H9 (cell line): ENCODE results near the gene DISP3. TPM values are rescaled to one million over a fixed set of nuclear protein-coding genes. Genes with fewer than 3 reads are reported as not detected.

Experiments
- DNase-seq: peaks from one replicate; pipeline ENCODE4 v3.0.0-alpha.2; 2017
- H2AFZ ChIP-seq: one replicate; pipeline ENCODE4 v1.6.1; 2013; ENCODE audit warnings: mild to moderate bottlenecking, low read length, control low read depth, moderate library complexity
- H2AK5ac ChIP-seq: 2 replicates; pipeline ENCODE4 v1.6.1; 2013; ENCODE audit warnings: low read length, control low read depth, mixed read lengths; ENCODE audit not compliant: insufficient read length
- H2BK120ac ChIP-seq: one replicate; pipeline ENCODE4 v1.6.1; 2013; ENCODE audit warnings: low read depth, mild to moderate bottlenecking, low read length, control low read depth, inconsistent platforms; ENCODE audit not compliant: poor library complexity, severe bottlenecking
- H2BK12ac ChIP-seq: 2 replicates; pipeline ENCODE4 v1.6.1; 2013; ENCODE audit warnings: low read length, control low read depth, mixed read lengths, low read depth; ENCODE audit not compliant: insufficient read length
- H2BK15ac ChIP-seq: 2 replicates; pipeline ENCODE4 v1.6.1; 2013; ENCODE audit warnings: low read depth, low read length, control low read depth
- H2BK20ac ChIP-seq: one replicate; pipeline ENCODE4 v1.6.1; 2013; ENCODE audit warnings: low read depth, mild to moderate bottlenecking, low read length, control low read depth, inconsistent platforms; ENCODE audit not compliant: poor library complexity, severe bottlenecking
- H2BK5ac ChIP-seq: 2 replicates; pipeline ENCODE4 v1.6.1; 2013; ENCODE audit warnings: low read length, control low read depth, mixed read lengths; ENCODE audit not compliant: insufficient read length
- H3K14ac ChIP-seq: 2 replicates; pipeline ENCODE4 v1.6.1; 2013; ENCODE audit warnings: low read length, control low read depth; ENCODE audit not compliant: insufficient read depth
- H3K18ac ChIP-seq: 2 replicates; pipeline ENCODE4 v1.6.1; 2013; ENCODE audit warnings: low read depth, mild to moderate bottlenecking, mixed read lengths, low read length, control low read depth; ENCODE audit not compliant: insufficient read length
- H3K23ac ChIP-seq: 2 replicates; pipeline ENCODE4 v1.6.1; 2013; ENCODE audit warnings: low read length, control low read depth, mixed read lengths, low read depth; ENCODE audit not compliant: insufficient read length
- H3K23me2 ChIP-seq: 2 replicates; pipeline ENCODE4 v1.6.1; 2013; ENCODE audit warnings: low read depth, mild to moderate bottlenecking, mixed read lengths, low read length, control low read depth; ENCODE audit not compliant: insufficient read length, poor library complexity, severe bottlenecking
- H3K27ac ChIP-seq: 2 replicates; pipeline ENCODE4 v1.5.1; 2013; ENCODE audit warnings: low read length, control low read depth, mixed read lengths, low read depth; ENCODE audit not compliant: insufficient read length
- H3K27me3 ChIP-seq: 2 replicates; pipeline ENCODE4 v1.6.1; 2013; ENCODE audit warnings: low read length, control low read depth, inconsistent platforms; ENCODE audit not compliant: insufficient read depth
- H3K4ac ChIP-seq: 2 replicates; pipeline ENCODE4 v1.6.1; 2013; ENCODE audit warnings: low read depth, mild to moderate bottlenecking, control low read depth, inconsistent platforms, low read length, moderate library complexity
- H3K4me1 ChIP-seq: 2 replicates; pipeline ENCODE4 v1.6.1; 2013; ENCODE audit warnings: low read length, control low read depth, inconsistent platforms; ENCODE audit not compliant: insufficient read depth
- H3K4me2 ChIP-seq: 2 replicates; pipeline ENCODE4 v1.6.1; 2013; ENCODE audit warnings: low read length, control low read depth, mixed read lengths; ENCODE audit not compliant: insufficient read length, insufficient read depth
- H3K56ac ChIP-seq: 2 replicates; pipeline ENCODE4 v1.6.1; 2013; ENCODE audit warnings: low read depth, mild to moderate bottlenecking, mixed read lengths, low read length, control low read depth; ENCODE audit not compliant: insufficient read length
- H3K79me1 ChIP-seq: 2 replicates; pipeline ENCODE4 v1.6.1; 2013; ENCODE audit warnings: low read depth, mild to moderate bottlenecking, moderate library complexity, low read length, control low read depth, inconsistent platforms; ENCODE audit not compliant: insufficient read depth, poor library complexity, severe bottlenecking
- H3K79me2 ChIP-seq: 2 replicates; pipeline ENCODE4 v1.6.1; 2013; ENCODE audit warnings: low read length, control low read depth, inconsistent platforms; ENCODE audit not compliant: insufficient read depth
- H3K9ac ChIP-seq: 2 replicates; pipeline ENCODE4 v1.6.1; 2013; ENCODE audit warnings: low read length, control low read depth, mixed read lengths; ENCODE audit not compliant: insufficient read length; ENCODE audit errors: extremely low read depth
- H3K9me3 ChIP-seq: one replicate; pipeline ENCODE4 v1.6.1; 2013; ENCODE audit warnings: low read depth, low read length, inconsistent platforms; ENCODE audit not compliant: control insufficient read depth
- H3T11ph ChIP-seq: one replicate; pipeline ENCODE4 v1.6.1; 2013; ENCODE audit warnings: mild to moderate bottlenecking, low read length, control low read depth, inconsistent platforms
- H4K20me1 ChIP-seq: one replicate; pipeline ENCODE4 v1.6.1; 2013; ENCODE audit not compliant: control insufficient read depth, insufficient read length, insufficient read depth
- H4K5ac ChIP-seq: 2 replicates; pipeline ENCODE4 v1.6.1; 2013; ENCODE audit warnings: low read depth, mild to moderate bottlenecking, mixed read lengths, low read length, control low read depth; ENCODE audit not compliant: insufficient read length
- H4K8ac ChIP-seq: replicated peaks from 2 replicates; pipeline ENCODE4 v1.6.1; 2013; ENCODE audit warnings: low read length, control low read depth, mixed read lengths, low read depth; ENCODE audit not compliant: insufficient read length
- H4K91ac ChIP-seq: 2 replicates; pipeline ENCODE4 v1.6.1; 2013; ENCODE audit warnings: low read depth, mild to moderate bottlenecking, moderate library complexity, mixed read lengths, low read length, control low read depth; ENCODE audit not compliant: insufficient read length
- H3K27ac Mint-ChIP-seq, 3 experiments: 2 replicates in 2 of 3; 3 replicates in 1 of 3; pipeline ENCODE4 v1.8.0; 2020 to 2021; ENCODE audit warnings: mixed read lengths in 3 of 3, mild to moderate bottlenecking in 1 of 3, moderate library complexity in 1 of 3
- H3K27me3 Mint-ChIP-seq: 2 replicates; pipeline ENCODE4 v1.8.0; 2021; ENCODE audit warnings: low read depth, mild to moderate bottlenecking, moderate library complexity, mixed read lengths
- H3K36me3 Mint-ChIP-seq, 3 experiments: 2 replicates in 2 of 3; 3 replicates in 1 of 3; pipeline ENCODE4 v1.8.0; 2020 to 2021; ENCODE audit warnings: low read depth in 3 of 3, mixed read lengths in 3 of 3; ENCODE audit not compliant: insufficient read depth in 1 of 3
- H3K4me1 Mint-ChIP-seq, 2 experiments: 2 replicates each; pipeline ENCODE4 v1.8.0; 2020; ENCODE audit warnings: mixed read lengths in 2 of 2
- H3K4me3 Mint-ChIP-seq, 2 experiments: 2 replicates in 1 of 2; 3 replicates in 1 of 2; pipeline ENCODE4 v1.8.0; 2020 to 2021; ENCODE audit warnings: mild to moderate bottlenecking in 2 of 2, mixed read lengths in 2 of 2, moderate library complexity in 1 of 2
- H3K9me3 Mint-ChIP-seq, 2 experiments: 2 replicates in 1 of 2; 3 replicates in 1 of 2; pipeline ENCODE4 v1.8.0; 2020; ENCODE audit warnings: mild to moderate bottlenecking in 2 of 2, mixed read lengths in 2 of 2, moderate library complexity in 1 of 2
- CTCF ChIP-seq: fragments of 200-600 bp; sonication (generic); conservative IDR thresholded peaks from 3 replicates; pipeline ENCODE4 v1.8.0; 2021; ENCODE audit warnings: antibody characterized with exemption, mild to moderate bottlenecking
- WGBS: extraction: QIAGEN DNeasy Blood & Tissue Kit; methylation state at CpG from one replicate; pipeline ENCODE4 v1.1.7; 2013; ENCODE audit warnings: missing lambda C conversion rate, low lambda C conversion rate, mixed read lengths; ENCODE audit not compliant: insufficient read length; ENCODE audit errors: extremely low coverage; 5-methylcytosine and 5-hydroxymethylcytosine counted together
- total RNA-seq: library from RNA; stranded (reverse); gene quantifications from 2 replicates; pipeline ENCODE4 v1.2.1, GENCODE V29; 2021

DISP3 gene
- total RNA-seq, 1 experiment from 2014 or later = 3.5 TPM

DNA sequence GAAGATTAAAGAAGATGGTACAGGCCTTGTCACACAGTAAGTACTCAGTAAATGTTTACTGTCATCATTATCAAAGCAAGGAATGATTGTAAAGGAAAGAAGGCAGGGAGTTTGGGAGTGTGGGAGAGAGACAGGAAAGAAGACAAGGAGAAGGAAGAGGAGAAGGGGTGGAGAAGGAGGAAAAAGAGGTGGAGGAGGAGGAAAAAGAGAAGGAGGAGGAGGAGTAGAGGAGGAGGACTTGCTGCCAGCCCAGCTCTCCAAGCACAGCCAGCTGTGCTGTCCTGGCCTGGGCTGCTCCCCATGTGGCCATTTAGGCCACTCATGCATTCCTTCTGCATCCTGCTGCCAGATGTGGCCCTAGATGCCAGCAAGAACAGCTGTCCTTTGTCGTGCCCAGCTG is 7.5 kb upstream of the DISP3 start:
- Histone ChIP-seq H3K27ac (no peak overlapping the region), H3K23me2 (no peaks in the 10 kb centered on the region), H3K4me1 (no peaks in the 10 kb centered on the region), H3K56ac (no peak overlapping the region), H2BK20ac (no peak overlapping the region), H3K18ac (no peak overlapping the region), H2AFZ (no peak overlapping the region), H4K8ac (no peak overlapping the region), H3K23ac (no peak overlapping the region), H3K14ac (no peak overlapping the region; the same call in 1 of the 2 replicates), H4K91ac (no peak overlapping the region), H3K9me3 (no peaks in the 10 kb centered on the region), H2BK12ac (no peak overlapping the region), H3K79me2 (no peaks in the 10 kb centered on the region), H3K79me1 (no peaks in the 10 kb centered on the region), H3T11ph (no peak overlapping the region), H2AK5ac (no peak overlapping the region), H3K9ac (no peak overlapping the region), H2BK15ac (no peak overlapping the region), H4K5ac (no peak overlapping the region), H3K4ac (no peak overlapping the region), H3K4me2 (no peak overlapping the region), H2BK5ac (no peak overlapping the region), H4K20me1 (no peaks in the 10 kb centered on the region), H2BK120ac (no peak overlapping the region), H3K27me3 (no peaks in the 10 kb centered on the region; the same call in 1 of the 2 replicates)
- no peak for DNase-seq
- Mint-ChIP-seq H3K27ac (no peak overlapping the region), H3K4me3 (no peak overlapping the region), H3K27me3 (peaks cover 25% of the 10 kb centered on the region), H3K36me3 (no peaks in the 10 kb centered on the region), H3K4me1 (peaks cover 0 to 5% of the 10 kb centered on the region in 2 experiments; a peak in 1 of 4 replicates), H3K9me3 (no peaks in the 10 kb centered on the region)
- TF ChIP-seq CTCF = no peak
- no CpG with 5 or more reads among the region's 1 CpG for WGBS
